ENCODE measurements around the gene SCN4B.
"Not testable (repeated sequence)": the region's sequence is repeated elsewhere in the genome, so short reads cannot be mapped to it uniquely, and the experiment has no call there.

The SCN4B gene, protein sequence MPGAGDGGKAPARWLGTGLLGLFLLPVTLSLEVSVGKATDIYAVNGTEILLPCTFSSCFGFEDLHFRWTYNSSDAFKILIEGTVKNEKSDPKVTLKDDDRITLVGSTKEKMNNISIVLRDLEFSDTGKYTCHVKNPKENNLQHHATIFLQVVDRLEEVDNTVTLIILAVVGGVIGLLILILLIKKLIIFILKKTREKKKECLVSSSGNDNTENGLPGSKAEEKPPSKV

DNA sequence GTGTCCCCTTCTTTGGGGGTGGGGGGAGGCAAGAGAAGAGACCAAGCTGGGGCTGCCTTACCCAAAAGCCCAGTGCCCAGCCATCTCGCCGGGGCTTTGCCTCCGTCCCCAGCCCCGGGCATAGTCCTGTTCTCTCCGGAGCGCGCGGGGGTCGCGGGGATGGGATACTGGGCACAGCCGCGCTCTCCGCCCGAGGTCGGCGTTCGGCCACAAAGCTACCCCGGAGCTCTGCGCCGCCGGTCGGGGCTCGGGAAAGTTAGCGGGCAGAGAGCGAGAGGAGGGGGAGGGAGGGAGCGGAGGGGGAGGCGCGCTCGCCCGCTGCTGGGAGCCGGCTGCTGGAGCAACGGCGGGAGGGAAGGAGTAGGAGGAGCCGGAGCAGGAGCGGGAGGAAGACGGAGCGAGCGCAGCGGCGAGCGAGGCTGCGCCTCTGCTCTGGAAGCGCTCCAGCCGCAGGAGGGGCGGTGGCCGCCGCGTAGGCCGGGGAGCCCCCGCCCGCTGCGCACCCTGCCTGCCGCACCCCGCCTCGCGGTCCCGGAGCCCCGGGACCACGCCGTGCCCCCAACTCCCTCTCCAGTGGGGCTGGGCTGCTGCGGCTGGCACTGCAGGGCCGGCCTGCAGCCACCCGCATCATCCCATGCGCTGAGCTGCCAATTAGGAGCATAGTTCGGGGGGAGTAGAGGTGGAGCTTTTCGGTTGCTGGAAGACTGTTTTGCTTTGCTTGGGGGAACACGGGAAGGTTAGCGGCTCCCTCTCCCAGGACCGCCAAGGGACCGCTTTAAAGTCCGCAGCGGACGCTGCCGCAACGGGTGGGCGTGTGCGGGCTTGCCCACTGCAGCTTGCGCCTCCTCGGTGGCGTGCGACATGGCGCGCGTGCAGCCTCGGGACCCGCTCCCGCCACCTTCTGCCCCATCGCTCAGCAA, at the start of gene SCN4B:
SCN4B (minus strand) TSS at position 272 of the 920 bp plus-strand sequence; CDS start at position 122, 150 bp downstream.
- Histone ChIP-seq H3K27me3 (ENCODE audit: control insufficient read depth, insufficient read depth, low read length) (peaks cover 94% of the 10 kb centered on the region), H3K36me3 (ENCODE audit: control insufficient read depth, insufficient read depth, low read length) (no peaks in the 10 kb centered on the region), H3K4me3 (ENCODE audit: low read length) (peak within 1 kb of the TSS; percentile 31), H3K9ac (ENCODE audit: low read length) (no peak within 1 kb of the TSS), H3K4me1 (ENCODE audit: control insufficient read depth, insufficient read depth, low read length) (peaks cover 13% of the 10 kb centered on the region), H3K9me3 (ENCODE audit: control insufficient read depth, low read length) (no peaks in the 10 kb centered on the region)

DNA sequence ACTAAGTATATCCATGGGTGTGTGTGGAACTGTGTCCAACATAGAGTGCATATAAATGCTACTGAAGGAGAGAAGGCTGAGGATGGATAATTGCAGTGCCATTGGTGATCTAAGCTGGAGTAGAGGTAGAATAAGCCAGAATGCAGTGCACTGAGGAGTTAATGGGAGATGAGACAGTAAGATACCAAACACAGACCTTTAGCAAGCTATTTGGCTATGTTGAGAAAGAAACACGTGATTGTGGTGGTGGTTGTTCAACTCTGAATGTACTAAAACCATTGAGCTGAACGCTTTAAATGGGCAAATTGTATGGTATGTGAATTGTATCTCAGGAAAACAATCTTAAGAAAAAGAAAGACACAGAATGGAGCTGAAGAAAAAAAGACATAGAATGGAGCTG, 49.3 kb upstream of the SCN4B start:
- peaks cover 34% of the 10 kb centered on the region for H3K4me1 ChIP-seq (ENCODE audit: control insufficient read depth, insufficient read depth, low read length)
- no peaks in the 10 kb centered on the region for H3K9me3 ChIP-seq (ENCODE audit: control insufficient read depth, low read length)
- no peaks in the 10 kb centered on the region for H3K36me3 ChIP-seq (ENCODE audit: control insufficient read depth, insufficient read depth, low read length)
- no peaks in the 10 kb centered on the region for H3K27me3 ChIP-seq (ENCODE audit: control insufficient read depth, insufficient read depth, low read length)
- no peak overlapping the region for H3K4me3 ChIP-seq (ENCODE audit: low read length)
- no peak overlapping the region for H3K9ac ChIP-seq (ENCODE audit: low read length)

DNA sequence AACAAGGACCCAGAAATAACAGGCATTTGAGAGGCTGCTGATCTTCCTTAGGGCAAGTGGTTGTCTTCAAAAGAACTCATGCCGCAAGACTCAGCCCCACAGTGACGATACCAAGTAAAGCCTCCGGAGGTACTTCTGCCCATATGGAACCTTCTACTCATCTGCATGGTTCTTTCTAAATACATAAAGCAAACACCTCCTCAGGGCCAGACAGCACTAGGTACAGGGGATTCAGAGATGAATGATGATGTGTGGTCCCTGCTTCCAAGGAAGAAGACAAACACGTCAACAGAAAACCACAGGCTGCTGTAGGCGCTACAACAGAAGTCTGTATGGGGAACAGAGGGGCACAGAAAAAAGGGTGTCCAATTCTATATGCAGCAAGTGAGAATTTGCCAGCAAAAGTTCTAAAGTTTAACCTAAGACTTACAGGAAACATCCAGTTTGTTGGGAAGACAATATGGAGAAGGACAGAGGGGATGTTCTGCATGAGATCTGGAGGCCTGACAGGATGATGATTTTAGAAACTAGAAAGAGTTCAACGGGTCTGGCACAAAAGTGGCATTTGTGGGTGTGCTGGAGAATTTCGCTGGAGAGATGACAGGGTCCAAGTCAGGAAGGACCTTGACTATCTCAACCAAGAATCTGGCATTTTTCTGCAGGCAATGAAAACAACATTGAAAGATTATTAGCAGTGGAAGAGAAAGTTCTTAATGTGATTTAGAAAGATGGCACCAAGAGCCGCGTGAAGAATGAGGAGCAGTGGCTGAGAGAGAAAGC, 48.5 kb upstream of the SCN4B start:
- H3K9ac ChIP-seq (ENCODE audit: low read length), result no peak overlapping the region
- no peaks in the 10 kb centered on the region for H3K9me3 ChIP-seq (ENCODE audit: control insufficient read depth, low read length)
- no peaks in the 10 kb centered on the region for H3K36me3 ChIP-seq (ENCODE audit: control insufficient read depth, insufficient read depth, low read length)
- no peaks in the 10 kb centered on the region for H3K27me3 ChIP-seq (ENCODE audit: control insufficient read depth, insufficient read depth, low read length)
- H3K4me3 ChIP-seq (ENCODE audit: low read length), result no peak overlapping the region
- H3K4me1 ChIP-seq (ENCODE audit: control insufficient read depth, insufficient read depth, low read length), result peaks cover 34% of the 10 kb centered on the region

DNA sequence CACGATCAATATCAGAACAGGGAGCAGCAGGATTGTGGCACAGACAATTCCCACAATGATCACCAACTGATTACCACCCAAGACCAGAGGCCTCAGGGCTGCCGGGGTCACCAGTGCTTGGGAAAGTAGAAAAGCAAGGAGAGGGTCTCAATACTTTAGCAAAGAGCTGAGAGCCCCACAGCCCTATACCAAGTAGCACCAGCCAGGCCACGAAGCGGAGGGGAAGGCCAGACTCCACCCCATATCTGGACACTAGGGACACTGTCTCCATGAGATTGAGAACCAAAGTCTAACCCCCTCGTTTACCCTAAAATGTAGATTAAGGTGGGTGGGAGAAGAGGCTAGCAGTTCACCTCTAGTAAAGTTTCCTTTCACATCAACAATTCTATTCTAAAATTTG, 47.9 kb upstream of the SCN4B start:
- no peaks in the 10 kb centered on the region for H3K36me3 ChIP-seq (ENCODE audit: control insufficient read depth, insufficient read depth, low read length)

DNA sequence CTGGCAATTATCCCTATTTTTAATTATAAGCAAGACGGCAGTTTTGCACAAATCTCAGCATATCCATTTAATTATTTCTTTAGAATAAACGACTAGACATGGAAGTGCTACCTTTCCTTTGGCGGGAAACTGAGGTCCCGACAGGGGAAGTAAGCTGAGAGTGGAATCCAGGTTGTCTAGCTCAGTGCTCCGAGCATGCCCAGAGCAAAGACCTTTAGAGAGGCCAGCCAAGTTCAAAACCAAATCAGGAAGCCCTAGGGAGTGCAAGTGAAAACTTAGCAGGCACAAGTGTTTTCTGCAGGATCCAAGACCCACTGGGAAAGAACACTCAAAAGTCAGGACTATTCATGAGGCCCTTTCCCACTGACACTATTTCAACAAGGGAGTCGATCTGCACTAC, 46.5 kb upstream of the SCN4B start:
- Histone ChIP-seq H3K9ac (ENCODE audit: low read length) (no peak overlapping the region), H3K27me3 (ENCODE audit: control insufficient read depth, insufficient read depth, low read length) (no peaks in the 10 kb centered on the region), H3K36me3 (ENCODE audit: control insufficient read depth, insufficient read depth, low read length) (no peaks in the 10 kb centered on the region), H3K4me1 (ENCODE audit: control insufficient read depth, insufficient read depth, low read length) (peaks cover 51% of the 10 kb centered on the region), H3K9me3 (ENCODE audit: control insufficient read depth, low read length) (no peaks in the 10 kb centered on the region), H3K4me3 (ENCODE audit: low read length) (no peak overlapping the region)

More for the DNA sequence above, 47.9 kb upstream of the SCN4B start:
- peaks cover 37% of the 10 kb centered on the region for H3K4me1 ChIP-seq (ENCODE audit: control insufficient read depth, insufficient read depth, low read length)
- no peak overlapping the region for H3K4me3 ChIP-seq (ENCODE audit: low read length)
- no peaks in the 10 kb centered on the region for H3K9me3 ChIP-seq (ENCODE audit: control insufficient read depth, low read length)
- H3K27me3 ChIP-seq (ENCODE audit: control insufficient read depth, insufficient read depth, low read length), result no peaks in the 10 kb centered on the region
- no peak overlapping the region for H3K9ac ChIP-seq (ENCODE audit: low read length)

DNA sequence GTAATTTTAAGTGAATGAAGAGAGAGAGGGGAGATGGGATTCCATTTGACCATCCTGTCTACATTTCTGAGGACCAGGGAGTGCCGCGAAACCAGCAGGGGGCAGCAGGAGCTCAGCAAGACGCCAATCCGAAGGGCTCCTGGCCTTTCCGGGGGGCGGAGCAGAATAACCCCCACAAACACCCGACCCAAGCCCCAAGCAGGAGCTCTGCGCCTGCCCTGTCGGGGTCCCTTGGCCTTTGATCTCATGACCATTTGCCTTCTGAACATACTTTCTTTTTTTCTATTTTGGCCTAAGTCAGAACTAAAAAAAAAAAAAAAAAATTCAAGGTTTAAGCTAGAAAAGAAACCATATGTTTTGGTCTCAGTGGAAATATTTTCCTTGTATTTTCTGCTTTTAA, 45.7 kb upstream of the SCN4B start:
- Histone ChIP-seq H3K9me3 (ENCODE audit: control insufficient read depth, low read length) (no peaks in the 10 kb centered on the region), H3K27me3 (ENCODE audit: control insufficient read depth, insufficient read depth, low read length) (no peaks in the 10 kb centered on the region), H3K9ac (ENCODE audit: low read length) (no peak overlapping the region), H3K4me3 (ENCODE audit: low read length) (no peak overlapping the region), H3K4me1 (ENCODE audit: control insufficient read depth, insufficient read depth, low read length) (peaks cover 53% of the 10 kb centered on the region), H3K36me3 (ENCODE audit: control insufficient read depth, insufficient read depth, low read length) (no peaks in the 10 kb centered on the region)

DNA sequence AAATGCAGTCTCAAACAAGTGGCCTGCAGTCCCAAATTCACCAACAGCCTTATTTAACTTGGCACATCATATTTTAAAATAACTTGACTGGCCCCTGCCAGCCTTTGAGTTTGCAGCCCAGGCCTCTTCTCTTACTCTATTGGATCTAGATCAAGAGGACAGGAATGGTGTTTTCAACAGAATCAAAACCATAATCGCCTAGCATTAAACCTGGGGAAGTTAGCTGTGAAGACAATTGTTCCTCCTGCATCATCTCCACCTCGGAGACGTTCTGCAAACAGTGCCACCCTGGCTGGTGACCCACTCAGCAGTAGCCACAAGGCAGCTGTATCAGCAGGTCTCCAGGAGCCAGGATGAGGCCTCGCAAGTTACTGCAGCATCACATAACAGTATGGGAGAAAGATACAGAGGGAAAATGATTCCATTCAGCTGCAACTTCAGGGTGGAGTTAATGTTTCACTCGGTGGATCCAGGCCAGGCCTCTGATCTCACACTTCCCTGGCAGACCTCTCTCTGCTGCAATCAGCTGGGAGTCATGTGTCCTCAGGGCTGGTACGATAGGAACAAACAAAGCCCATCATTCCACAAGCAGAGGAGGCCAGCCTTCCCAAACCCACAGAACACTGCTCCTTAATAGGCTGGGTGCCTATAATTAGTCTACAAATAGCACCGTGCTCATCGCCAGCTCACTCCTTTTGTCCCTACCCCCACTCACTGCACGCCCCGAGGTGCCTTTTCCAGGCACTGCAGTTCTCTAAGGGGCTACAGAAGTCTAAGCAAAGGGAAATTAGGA, 42.4 kb upstream of the SCN4B start:
- H3K9ac ChIP-seq (ENCODE audit: low read length), result no peak overlapping the region

DNA sequence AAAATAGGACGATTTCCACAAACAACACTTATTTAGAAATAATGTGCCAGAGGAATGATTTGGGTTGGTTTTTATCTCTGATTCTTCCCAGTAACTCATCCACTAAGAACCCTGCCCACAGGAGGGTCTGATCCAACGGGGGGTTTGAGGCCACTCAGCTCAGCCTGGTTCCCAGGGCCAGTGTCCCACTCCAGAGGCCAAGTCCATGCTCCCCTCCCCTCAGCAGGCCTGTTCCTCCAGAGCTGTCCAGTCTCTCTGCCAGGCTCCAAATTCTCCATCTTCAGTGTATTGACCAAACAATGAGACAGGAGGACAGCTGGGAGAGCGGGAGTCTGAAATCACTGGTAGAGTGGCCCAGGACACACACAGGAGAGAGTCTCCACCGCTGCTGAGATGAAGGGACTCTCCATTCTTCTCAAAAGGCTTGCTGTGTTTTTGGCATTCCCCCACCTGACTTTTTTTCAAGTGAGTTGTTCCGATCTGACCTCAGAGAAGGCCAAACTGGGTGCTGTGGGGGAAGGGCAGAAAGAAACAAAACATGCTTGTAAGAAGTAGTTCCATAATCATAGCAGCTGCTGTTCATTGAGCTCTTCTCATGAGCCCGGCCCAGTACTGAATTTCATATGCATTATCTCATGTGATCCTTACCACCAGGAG, 41.4 kb upstream of the SCN4B start:
- Histone ChIP-seq H3K9ac (ENCODE audit: low read length) (no peak overlapping the region), H3K9me3 (ENCODE audit: control insufficient read depth, low read length) (no peaks in the 10 kb centered on the region), H3K4me3 (ENCODE audit: low read length) (no peak overlapping the region), H3K36me3 (ENCODE audit: control insufficient read depth, insufficient read depth, low read length) (no peaks in the 10 kb centered on the region), H3K4me1 (ENCODE audit: control insufficient read depth, insufficient read depth, low read length) (peaks cover 32% of the 10 kb centered on the region), H3K27me3 (ENCODE audit: control insufficient read depth, insufficient read depth, low read length) (no peaks in the 10 kb centered on the region)

More for the DNA sequence above, 42.4 kb upstream of the SCN4B start:
- Histone ChIP-seq H3K36me3 (ENCODE audit: control insufficient read depth, insufficient read depth, low read length) (no peaks in the 10 kb centered on the region), H3K27me3 (ENCODE audit: control insufficient read depth, insufficient read depth, low read length) (no peaks in the 10 kb centered on the region), H3K4me1 (ENCODE audit: control insufficient read depth, insufficient read depth, low read length) (peaks cover 34% of the 10 kb centered on the region), H3K4me3 (ENCODE audit: low read length) (no peak overlapping the region), H3K9me3 (ENCODE audit: control insufficient read depth, low read length) (no peaks in the 10 kb centered on the region)

DNA sequence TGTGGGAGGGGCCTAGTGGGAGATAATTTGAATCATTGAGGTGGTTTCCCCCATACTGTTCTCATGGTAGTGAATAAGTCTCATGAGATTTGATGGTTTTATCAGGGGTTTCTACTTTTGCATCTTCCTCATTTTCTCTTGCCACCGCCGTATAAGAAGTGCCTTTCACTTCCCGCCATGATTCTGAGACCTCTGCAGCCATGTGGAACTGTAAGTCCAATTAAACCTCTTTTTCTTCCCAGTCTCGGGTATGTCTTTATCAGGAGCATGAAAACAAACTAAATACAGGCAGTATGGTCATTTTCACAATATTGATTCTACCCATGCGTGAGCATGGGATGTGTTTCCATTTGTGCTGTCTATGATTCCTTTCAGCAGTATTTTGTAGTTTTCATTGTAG, 40.2 kb upstream of the SCN4B start:
- H3K9ac ChIP-seq (ENCODE audit: low read length); H3K9me3 ChIP-seq (ENCODE audit: control insufficient read depth, low read length): not testable (repeated sequence)

DNA sequence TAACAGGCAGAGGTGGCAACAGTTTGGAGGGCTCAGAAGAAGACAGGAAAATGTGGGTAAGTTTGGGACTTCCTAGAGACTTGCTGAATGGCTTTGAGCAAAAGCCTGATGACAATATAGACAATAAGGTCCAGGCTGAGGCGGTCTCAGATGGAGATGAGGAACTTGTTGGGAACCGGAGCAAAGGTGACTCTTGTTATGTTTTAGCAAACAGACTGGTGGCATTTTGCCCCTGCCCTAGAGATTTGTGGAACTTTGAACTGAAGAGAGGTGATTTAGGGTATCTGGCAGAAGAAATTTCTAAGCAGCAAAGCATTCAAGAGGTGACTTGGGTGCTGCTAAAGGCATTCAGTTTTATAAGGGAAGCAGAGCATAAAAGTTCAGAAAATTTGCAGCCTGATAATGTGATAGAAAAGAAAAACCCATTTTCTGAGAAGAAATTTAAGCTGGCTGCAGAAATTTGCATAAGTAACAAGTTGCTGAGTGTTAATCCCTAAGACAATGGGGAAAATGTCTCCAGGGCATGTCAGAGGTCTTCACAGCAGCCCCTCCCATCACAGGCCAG, 38.4 kb upstream of the SCN4B start:
- not testable (repeated sequence) for H3K9ac ChIP-seq (ENCODE audit: low read length); H3K36me3 ChIP-seq (ENCODE audit: control insufficient read depth, insufficient read depth, low read length); H3K4me3 ChIP-seq (ENCODE audit: low read length); H3K9me3 ChIP-seq (ENCODE audit: control insufficient read depth, low read length); H3K27me3 ChIP-seq (ENCODE audit: control insufficient read depth, insufficient read depth, low read length)
- H3K4me1 ChIP-seq (ENCODE audit: control insufficient read depth, insufficient read depth, low read length), result peaks cover 20% of the 10 kb centered on the region

More for the DNA sequence above, 40.2 kb upstream of the SCN4B start:
- H3K36me3 ChIP-seq (ENCODE audit: control insufficient read depth, insufficient read depth, low read length); H3K27me3 ChIP-seq (ENCODE audit: control insufficient read depth, insufficient read depth, low read length); H3K4me3 ChIP-seq (ENCODE audit: low read length): not testable (repeated sequence)
- peaks cover 20% of the 10 kb centered on the region for H3K4me1 ChIP-seq (ENCODE audit: control insufficient read depth, insufficient read depth, low read length)
